ENCODE measurements around the gene KLF13.

The KLF13 gene

GRCh38 chr15:31362886-31363285 is 36.3 kb downstream of the KLF13 start:
- no peak for DNase-seq (ENCODE audit: low read depth in 2 of 2)

GRCh38 chr15:31364301-31365031 is 37.8 kb downstream of the KLF13 start:
- DNase-seq (ENCODE audit: low read depth in 2 of 2), result no peak

DNA sequence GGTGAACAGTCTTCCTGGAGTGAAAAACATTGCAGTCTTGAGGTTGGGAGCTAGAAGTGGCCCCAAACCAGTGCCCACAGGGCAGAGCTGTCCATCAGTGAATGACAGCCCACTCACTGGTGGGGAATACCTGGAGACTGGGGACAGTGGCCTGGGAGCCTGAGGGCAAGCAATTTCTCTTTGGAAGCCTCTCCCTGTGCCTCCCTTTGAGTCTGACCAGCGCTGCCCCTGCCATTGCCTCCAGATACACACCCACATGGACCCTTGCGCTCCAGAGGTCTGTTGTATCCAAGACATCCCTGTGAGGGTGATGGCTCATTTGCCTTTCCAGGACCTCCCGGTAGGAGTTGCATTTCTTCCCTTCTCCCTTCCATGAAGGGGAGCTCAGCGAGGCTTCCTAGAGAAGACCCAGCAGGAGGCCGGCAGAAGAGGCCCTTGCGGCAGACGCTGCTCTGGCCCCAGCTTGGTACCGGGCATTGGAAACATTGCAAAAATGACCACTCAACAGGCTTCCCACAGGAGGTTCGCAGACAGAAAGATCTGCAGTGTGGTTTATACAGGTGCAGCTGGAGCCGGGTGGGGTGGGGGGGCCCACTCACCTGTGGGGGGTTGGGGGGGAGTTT is 38.5 kb downstream of the KLF13 start:
- no peak for DNase-seq (ENCODE audit: low read depth in 2 of 2)

DNA sequence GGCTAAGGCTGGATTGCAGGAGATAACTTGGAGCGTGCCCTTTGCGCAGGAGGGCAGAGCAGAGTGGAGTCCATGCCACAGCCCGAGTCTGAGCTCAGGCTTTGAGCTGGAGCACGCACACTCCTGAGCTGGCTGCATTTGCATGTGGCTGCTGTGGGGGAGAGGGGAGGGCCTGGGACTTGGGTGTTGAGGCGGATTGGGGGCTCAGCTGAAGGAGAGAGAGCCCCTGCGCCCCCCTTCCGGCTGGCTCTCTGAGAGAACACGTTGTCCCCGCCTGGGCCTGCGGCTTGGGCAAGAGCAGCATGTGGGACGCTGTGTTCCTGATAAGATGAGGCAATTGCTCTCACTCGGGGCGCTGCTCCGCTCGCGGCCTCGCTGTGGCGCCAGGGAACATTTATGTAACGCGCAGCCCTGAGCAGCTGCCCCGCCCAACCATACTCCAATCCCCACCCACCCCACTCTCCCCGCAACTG is 39.1 kb downstream of the KLF13 start:
- DNase-seq (ENCODE audit: low read depth in 2 of 2), result peak; percentile 71 to 75

- no peak for DNase-seq (ENCODE audit: low read depth in 2 of 2)
These were observed 39.6 kb downstream of the KLF13 start for GRCh38 chr15:31366169-31366734.

DNA sequence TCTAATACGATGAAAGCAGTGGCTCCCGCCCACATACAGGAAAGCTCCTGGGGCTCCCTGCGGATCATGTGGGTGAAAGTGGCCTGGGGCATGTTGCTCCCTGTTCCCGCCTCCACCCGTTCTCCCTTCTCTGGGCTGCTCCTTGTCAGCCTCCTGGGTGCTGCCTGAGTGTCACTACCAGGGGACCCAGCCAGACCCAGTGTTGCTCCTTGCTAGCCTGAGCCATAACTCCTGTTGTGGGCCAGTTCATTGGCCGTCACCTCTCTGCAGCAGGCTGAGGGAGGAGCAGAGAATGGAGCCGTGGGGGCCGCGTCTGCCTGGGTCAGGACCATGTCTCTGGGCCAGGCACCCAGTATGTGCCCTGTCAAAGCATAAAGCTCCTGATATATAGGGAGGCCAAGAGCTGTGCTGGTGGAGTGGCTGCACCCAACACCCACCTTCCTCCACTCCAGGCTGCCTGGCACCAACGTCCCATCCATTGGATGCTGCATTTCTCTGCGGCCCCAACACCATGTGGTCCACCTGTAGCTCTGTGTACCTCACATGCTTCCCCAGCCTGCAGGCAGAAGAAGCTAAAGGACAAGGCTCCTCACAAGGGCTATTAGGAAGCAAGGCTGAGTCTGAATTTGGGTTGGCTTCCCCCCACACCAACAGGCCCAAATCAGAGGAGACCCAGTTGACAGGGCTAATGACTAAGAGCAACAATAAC is 40.5 kb downstream of the KLF13 start:
- DNase-seq (ENCODE audit: low read depth in 2 of 2), result no peak

DNA sequence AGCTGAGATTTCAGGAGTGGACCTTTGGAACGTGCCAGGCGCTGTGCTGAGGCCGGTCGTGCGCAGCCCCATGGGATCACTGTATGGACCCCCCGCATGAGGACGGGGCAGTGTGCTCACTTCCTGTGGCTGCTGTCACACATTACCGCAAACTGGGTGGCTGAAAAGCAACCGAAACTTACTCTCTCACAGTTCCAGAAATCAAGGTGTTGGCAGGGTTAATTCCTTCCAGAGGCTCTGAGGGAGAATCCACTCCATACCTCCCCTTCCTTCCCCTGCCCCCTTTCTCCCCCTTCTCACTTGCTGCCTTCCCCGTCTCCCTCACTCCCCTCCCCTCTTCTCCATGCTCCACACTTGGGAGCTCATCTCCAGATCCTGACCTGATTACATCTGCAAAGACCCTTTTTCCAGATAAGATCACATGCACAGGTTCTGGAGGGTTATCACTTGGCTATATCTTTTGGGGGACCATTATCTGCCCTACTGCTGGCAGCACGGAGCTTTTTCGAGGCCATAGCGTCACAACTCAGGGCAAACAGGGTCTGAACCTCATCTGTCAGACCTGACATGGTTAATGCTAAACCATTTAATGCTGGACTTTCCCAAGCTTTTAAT is 41.2 kb downstream of the KLF13 start:
- DNase-seq (ENCODE audit: low read depth in 2 of 2), result no peak

DNA sequence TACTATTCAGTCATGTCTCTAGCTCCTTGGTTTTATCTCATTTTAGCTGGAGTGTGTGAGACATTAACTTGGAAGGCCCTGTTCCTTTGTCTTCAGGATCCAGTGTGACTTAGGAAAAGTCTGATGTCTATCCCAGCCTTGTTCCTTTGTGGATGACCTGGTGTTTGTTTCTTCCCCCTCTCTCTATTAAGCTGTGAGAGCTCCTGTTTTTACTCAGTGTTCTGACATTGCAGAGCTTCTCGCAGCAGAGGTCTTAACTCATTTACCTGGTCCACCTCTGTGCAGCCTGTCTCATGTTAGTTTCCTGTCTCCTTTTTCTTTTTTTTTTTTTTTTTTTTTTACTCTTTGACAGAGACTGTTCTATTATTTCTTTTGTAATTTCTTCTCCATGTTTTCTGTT is 43.1 kb downstream of the KLF13 start:
- DNase-seq (ENCODE audit: low read depth in 2 of 2), result no peak

DNA sequence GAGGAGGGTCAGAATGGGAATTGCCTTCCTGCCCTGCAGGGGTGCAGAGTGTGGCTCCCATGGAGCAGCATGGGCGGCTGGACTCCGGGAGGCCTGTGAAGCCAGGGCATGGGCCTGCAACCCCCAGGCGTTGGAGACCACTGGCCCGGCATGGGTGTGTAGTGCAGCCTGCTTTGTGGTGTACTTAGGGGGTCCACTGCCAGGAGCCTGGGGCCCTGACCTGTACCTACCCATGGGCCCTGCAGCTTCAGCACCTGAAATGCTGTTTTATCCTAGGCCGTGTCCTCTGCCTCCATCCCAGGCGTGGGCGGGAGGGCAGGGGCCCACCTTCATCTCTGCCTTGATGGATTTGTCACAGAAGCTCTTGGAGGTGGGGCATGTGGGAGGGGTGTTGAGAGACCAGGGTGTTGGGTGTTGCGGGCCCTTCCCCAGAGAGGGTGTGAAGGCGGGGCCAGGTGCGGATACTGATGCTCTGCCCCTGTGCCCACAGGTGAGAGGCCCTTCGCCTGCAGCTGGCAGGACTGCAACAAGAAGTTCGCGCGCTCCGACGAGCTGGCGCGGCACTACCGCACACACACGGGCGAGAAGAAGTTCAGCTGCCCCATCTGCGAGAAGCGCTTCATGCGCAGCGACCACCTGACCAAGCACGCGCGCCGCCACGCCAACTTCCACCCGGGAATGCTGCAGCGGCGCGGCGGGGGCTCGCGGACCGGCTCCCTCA is 45.0 kb downstream of the KLF13 start:
- DNase-seq (ENCODE audit: low read depth in 2 of 2), result no peak

DNA sequence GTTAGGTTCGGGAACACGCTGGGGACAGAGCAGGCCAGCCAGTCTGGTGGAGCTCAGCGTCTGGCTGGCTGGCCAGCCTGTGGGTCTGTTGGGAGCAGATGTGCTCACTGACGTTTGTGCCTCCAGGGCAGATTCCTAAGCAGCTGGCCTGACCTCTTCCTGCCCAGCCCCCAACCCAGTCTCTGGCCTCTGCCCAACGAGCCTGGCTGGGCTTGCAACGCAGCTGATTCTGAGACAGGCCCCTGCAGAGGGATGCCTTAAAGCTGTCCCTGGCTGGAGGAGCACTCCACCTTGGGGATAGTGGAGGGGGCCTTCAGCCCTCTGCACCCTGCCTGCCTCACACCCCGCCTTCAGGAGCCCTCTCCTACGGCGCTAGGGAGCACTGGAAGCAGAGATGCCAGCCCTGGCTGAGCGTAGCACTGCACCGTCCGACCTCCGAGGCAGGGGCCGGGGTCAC is 46.0 kb downstream of the KLF13 start:
- DNase-seq (ENCODE audit: low read depth in 2 of 2), result no peak

DNA sequence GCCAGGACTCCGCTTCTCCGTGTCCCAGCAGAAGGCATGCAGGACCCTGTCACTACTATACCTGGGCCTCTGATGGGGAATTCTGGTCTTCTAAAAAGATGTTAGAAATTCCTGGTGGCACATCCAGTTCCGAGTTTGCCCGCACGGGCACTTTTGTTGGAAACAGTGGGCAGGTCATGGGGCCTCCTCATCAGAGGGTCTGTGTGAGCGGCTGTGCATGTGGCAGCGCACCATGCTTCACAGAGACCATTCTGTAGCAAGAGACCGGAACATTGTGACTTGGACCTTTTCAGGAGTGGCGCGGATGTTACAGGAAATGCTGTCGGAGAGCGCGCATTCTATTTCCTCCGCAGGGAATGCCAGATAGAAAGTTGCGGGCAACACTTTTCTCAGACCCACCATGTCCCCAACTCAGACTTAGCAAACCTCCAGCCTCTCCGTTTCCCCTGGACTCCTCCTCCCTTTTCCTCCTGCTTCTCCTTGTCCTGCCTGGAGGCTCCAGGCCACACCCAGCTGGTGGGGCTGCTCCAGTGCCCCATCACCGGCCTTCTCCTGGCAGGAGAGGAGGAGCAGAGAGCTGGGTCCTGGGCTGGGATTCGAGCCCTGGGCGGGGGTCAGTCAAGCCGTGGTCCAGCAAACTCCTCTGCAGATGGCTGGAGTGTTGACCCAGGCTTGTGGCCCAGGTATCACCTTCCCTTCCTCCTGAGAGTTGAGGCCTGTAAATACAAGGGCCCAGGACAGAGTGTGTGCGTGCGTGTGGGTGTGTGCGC is 46.6 kb downstream of the KLF13 start:
- no peak for DNase-seq (ENCODE audit: low read depth in 2 of 2)

DNA sequence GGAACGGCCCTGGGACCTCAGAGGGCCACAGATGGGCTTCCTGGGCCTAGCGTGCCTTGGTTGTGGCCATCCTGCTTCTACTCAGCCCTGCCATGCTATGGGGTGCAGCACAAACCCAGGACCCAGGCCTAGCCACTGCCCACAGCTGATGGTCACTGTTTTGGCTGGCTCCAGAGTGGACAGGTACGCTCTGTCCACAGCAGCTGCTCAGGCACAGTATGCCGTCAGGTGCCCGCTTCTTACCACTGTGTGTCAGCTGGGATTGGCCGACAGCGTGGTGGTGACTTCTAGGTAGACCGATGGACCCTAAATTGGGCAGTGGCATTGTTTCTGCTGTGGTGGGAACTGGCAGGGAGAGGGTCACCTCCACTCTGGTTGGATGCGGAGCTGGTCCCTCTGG is 47.3 kb downstream of the KLF13 start:
- DNase-seq (ENCODE audit: low read depth in 2 of 2), result no peak

- DNase-seq (ENCODE audit: low read depth in 2 of 2), result no peak
These were observed 47.9 kb downstream of the KLF13 start for GRCh38 chr15:31374489-31374888.

- no peak for DNase-seq (ENCODE audit: low read depth in 2 of 2)
These were observed 48.4 kb downstream of the KLF13 start for GRCh38 chr15:31374986-31375385.

- no peak for DNase-seq (ENCODE audit: low read depth in 2 of 2)
These were observed 49.1 kb downstream of the KLF13 start for GRCh38 chr15:31375772-31376171.

GRCh38 chr15:31376511-31376910 is 49.9 kb downstream of the KLF13 start:
- DNase-seq (ENCODE audit: low read depth in 2 of 2), result no peak

GRCh38 chr15:31377030-31377429 is 50.4 kb downstream of the KLF13 start:
- no peak for DNase-seq (ENCODE audit: low read depth in 2 of 2)

DNA sequence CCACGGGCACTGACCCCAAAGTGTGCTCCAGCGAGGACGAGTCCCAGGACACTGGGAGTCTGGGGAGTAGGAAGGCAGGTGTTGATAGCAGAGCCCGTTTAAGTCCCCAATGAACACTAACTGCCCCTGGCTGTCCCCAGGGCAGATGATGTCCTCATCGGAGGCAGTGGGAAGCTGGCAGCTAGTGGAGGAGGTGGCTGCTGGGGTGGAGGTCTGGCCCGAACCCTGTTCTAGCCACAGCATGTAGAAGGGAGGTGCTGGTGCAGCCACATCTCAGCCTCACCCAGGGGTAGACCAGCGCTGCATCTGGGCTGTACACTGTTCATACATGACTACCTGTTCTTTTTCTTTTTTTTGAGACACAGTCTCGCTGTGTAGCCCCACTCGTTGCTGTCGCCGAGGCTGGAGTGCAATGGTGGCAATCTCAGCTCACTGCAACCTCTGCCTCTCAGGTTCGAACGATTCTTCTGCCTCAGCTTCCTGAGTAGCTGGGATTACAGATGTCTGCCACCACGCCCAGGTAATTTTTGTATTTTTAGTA is 51.8 kb downstream of the KLF13 start:
- no peak for DNase-seq (ENCODE audit: low read depth in 2 of 2)

- DNase-seq (ENCODE audit: low read depth in 2 of 2), result no peak
These were observed 52.4 kb downstream of the KLF13 start for GRCh38 chr15:31379042-31379441.

- no peak for DNase-seq (ENCODE audit: low read depth in 2 of 2)
These were observed 52.9 kb downstream of the KLF13 start for GRCh38 chr15:31379577-31379976.
